ENCODE results near the gene ATOH8. TPM values are rescaled to one million over a fixed set of nuclear protein-coding genes. Genes with fewer than 3 reads are reported as not detected.

The ATOH8 gene
- total RNA-seq, 2 experiments from 2014 or later = not detected

- POLR2A ChIA-PET = no interaction called here
Measured at GRCh38 chr2:85761946-85762345, 8.2 kb downstream of the ATOH8 start.

GRCh38 chr2:85763132-85763531 is 9.3 kb downstream of the ATOH8 start:
- ChIA-PET POLR2A (interaction anchor here (0.7 kb wide), 1 partner anchor 14 kb away, joined by 5 read pairs; no protein-coding TSS in a partner anchor), CTCF (no interaction called here)

More at GRCh38 chr2:85761946-85762345, 8.2 kb downstream of the ATOH8 start:
- CTCF ChIA-PET = interaction anchor here (0.8 to 1.5 kb wide), 2 partner anchors 8 to 17 kb away, joined by 3 to 4 read pairs; no protein-coding TSS in a partner anchor

GRCh38 chr2:85763831-85764230 is 10.0 kb downstream of the ATOH8 start:
- POLR2A ChIA-PET = interaction anchor here (0.7 kb wide), 1 partner anchor 14 kb away, joined by 5 read pairs; no protein-coding TSS in a partner anchor
- CTCF ChIA-PET = no interaction called here

GRCh38 chr2:85765081-85765731 is 11.4 kb downstream of the ATOH8 start:
- ChIA-PET CTCF (no interaction called here), POLR2A (no interaction called here)

GRCh38 chr2:85766229-85766628 is 12.4 kb downstream of the ATOH8 start:
- POLR2A ChIA-PET = no interaction called here
- CTCF ChIA-PET = no interaction called here

- POLR2A ChIA-PET = no interaction called here
- CTCF ChIA-PET = no interaction called here
Measured at GRCh38 chr2:85767803-85768665, 14.2 kb downstream of the ATOH8 start.

- ChIA-PET POLR2A (no interaction called here), CTCF (no interaction called here)
Measured at GRCh38 chr2:85768713-85769112, 14.9 kb downstream of the ATOH8 start.

- ChIA-PET CTCF (interaction anchor here (1.0 to 1.5 kb wide), 2 partner anchors 8 to 12 kb away, joined by 3 to 4 read pairs; no protein-coding TSS in a partner anchor), POLR2A (no interaction called here)
Measured at GRCh38 chr2:85769236-85769982, 15.6 kb downstream of the ATOH8 start.

- ChIA-PET CTCF (interaction anchor here (1.0 to 1.5 kb wide), 2 partner anchors 9 to 11 kb away, joined by 3 to 4 read pairs; no protein-coding TSS in a partner anchor), POLR2A (no interaction called here)
Measured at GRCh38 chr2:85769983-85770362, 16.2 kb downstream of the ATOH8 start.

- CTCF ChIA-PET = interaction anchor here (1.0 to 1.5 kb wide), 2 partner anchors 9 to 11 kb away, joined by 3 to 4 read pairs; no protein-coding TSS in a partner anchor
- POLR2A ChIA-PET = no interaction called here
Measured at GRCh38 chr2:85770369-85770768, 16.6 kb downstream of the ATOH8 start.

- ChIA-PET POLR2A (no interaction called here), CTCF (interaction anchor here (0.6 to 1.5 kb wide), 2 partner anchors 10 to 239 kb away, joined by 3 to 4 read pairs; no protein-coding TSS in a partner anchor)
Measured at GRCh38 chr2:85770786-85771409, 17.1 kb downstream of the ATOH8 start.

- ChIA-PET POLR2A (no interaction called here), CTCF (interaction anchor here (0.6 kb wide), 1 partner anchor 239 kb away, joined by 3 read pairs; no protein-coding TSS in a partner anchor)
Measured at GRCh38 chr2:85771486-85771885, 17.7 kb downstream of the ATOH8 start.

GRCh38 chr2:85772019-85772745 is 18.4 kb downstream of the ATOH8 start:
- POLR2A ChIA-PET = no interaction called here
- CTCF ChIA-PET = interaction anchor here (1.6 kb wide), 1 partner anchor 42 kb away, joined by 3 read pairs; no protein-coding TSS in a partner anchor

GRCh38 chr2:85772841-85773491 is 19.2 kb downstream of the ATOH8 start:
- POLR2A ChIA-PET = no interaction called here
- CTCF ChIA-PET = interaction anchor here (1.6 kb wide), 1 partner anchor 41 kb away, joined by 3 read pairs; no protein-coding TSS in a partner anchor

GRCh38 chr2:85773692-85774091 is 19.9 kb downstream of the ATOH8 start:
- CTCF ChIA-PET = interaction anchor here (1.6 kb wide), 1 partner anchor 40 kb away, joined by 3 read pairs; no protein-coding TSS in a partner anchor
- POLR2A ChIA-PET = no interaction called here

GRCh38 chr2:85774126-85774978 is 20.6 kb downstream of the ATOH8 start:
- ChIA-PET CTCF (interaction anchor here (1.6 kb wide), 1 partner anchor 40 kb away, joined by 3 read pairs; no protein-coding TSS in a partner anchor), POLR2A (no interaction called here)
